Stimulated activated CD4-positive, alpha-beta T cell treated with anti-CD3 and anti-CD28 coated beads, Interleukin-4, amount 100 ng/mL, for 1 hour (primary cell): ENCODE measurements around the gene DNAH9.
"Not testable (repeated sequence)": the region's sequence is repeated elsewhere in the genome, so short reads cannot be mapped to it uniquely, and the experiment has no call there.

Experiments
- DNase-seq: peaks from one replicate; pipeline ENCODE4 v3.0.0-alpha.2; 2020

The DNAH9 gene

DNA sequence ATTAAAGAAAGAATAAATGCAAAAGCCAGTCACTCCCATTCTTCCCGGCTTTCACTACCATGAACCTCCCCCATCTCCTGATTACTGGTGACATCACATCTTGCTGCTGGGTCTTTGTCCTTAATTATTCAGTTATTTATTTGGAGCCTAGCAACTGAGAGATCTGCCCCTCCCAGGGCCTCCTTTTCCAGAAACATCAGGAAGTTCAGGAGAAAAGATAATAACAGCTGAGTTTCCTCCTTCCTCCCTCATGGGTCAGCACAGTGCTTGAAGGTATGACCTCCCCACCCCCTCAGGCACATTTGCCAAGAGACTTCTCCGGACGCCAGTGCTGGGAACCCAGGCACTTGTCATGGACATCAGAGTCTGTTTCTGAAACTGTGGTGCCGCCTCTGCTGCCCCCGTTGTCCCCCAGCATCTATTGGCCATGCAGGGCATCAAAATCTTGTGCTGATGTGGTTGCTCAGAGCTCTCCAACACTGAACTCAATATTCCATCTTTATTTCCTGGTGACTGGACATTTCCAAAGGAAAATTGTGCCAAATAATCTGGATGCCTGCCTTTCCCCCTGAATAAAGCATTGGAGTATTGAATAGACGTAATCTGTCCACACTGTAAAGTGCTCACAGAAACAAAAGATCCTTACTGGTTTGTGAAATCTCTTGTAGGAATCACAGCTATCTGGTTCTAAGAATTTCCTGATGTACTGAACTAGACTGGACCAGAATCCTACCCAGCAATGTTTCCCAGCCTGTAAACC, 327.2 kb downstream of the DNAH9 start:
- DNase-seq, result no peak

DNA sequence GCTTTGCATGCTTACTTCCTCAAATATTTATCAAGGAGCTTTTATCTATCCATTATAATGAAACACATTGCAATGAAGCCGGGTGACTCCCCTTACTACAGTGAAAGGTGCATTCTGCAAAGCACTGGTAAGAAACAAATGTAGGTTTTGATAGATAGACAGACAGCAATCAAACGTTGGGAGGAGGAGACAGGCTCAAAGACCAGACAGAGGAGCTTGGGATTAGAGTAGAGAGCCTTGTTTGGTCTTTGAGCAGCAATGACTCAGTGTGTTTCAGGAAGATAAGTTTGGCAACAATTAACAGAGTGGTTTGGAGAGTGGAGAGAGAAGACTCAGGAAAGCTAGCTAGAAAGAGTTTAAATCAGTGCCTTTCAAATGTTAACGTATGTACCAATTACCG, 330.2 kb downstream of the DNAH9 start:
- no peak for DNase-seq

DNA sequence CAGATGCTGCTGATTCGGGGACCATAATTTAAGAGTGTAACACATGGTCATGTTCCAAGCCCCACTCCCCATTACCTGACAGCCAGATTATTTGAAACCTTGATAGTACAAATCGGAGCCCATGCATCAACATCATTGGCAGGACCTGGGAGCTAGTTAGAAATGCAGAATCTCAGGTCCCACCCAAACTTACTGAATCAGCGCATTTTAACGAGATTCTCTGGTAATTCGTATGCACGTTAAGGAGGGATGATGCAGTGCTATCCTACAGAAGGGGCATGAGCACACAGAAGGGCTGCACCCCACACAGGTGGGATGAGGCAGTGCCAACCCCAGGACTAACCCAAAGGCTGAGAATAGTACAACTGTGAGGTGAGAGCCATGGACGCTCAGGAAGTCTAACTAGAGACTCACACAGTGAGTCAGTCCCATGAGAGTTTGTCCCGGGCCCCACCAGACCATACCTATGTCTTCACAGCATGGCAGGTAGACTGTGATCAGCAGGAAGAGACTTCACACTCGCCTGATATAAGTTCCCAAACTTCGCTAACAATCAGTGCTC, 334.1 kb downstream of the DNAH9 start:
- no peak for DNase-seq

DNA sequence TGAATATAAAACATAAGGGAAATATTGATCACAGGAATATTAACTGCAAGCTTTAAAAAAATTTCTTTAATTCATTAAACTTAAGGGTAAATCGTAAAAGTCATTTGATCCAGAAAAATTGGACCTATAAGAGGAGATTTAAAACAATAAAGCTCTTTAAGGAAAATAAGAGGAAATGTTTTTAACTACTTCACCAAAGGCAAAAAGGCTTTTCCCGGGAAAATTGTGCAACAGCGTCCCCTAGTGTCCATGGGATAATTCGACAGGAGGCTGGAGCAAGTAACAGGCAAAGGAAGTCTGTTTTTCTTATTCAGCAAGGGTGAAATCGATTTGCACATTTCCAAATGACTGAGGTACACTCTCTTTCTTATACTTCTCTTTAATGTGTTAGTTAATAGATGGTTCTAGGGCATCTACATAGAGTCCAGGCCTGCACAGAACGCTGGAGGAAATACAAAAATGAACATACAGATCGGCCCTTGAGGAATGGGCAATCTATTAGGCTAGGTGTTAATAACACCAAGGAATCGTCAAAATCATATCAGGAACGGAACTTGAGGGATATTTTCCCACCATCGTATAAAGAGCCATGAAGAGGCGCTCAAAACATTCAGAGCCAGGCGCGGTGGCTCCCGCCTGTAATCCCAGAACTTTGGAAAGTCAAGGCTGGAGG, 337.6 kb downstream of the DNAH9 start:
- DNase-seq, result no peak

DNA sequence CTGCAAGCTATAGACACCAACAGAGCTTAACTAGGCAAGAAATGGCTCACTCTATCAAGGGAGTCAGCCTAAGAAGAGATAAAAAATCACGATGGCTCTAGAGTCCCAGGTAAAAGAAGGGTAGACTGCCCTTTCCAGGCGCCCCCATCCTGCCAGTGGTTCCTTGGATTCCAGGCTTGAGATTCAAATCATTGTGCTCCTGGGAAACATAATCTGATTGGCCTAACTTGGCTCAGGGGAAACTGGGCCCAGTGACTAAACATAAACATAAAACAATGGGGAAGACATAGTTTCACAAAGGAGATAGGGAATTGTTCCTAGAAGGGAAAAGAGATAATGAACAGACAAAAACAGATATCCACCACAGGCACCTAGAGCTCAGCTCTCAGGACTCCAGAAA, 342.6 kb downstream of the DNAH9 start:
- DNase-seq, result no peak

DNA sequence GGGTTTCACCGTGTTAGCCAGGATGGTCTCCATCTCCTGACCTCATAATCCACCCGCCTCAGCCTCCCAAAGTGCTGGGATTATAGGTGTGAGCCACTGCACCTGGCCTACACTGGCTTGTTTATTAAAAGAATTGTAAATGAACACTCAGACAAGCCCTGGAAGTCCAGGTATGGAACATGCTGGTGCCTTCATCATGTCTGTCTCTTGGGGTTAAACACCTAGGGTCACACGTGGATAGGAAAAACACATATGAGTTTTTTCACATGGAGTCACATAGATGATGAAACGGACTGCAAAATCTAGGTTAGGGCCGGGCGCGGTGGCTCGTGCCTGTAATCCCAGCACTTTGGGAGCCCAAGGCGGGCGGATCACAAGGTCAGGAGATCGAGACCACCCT, 344.8 kb downstream of the DNAH9 start:
- not testable (repeated sequence) for DNase-seq

DNA sequence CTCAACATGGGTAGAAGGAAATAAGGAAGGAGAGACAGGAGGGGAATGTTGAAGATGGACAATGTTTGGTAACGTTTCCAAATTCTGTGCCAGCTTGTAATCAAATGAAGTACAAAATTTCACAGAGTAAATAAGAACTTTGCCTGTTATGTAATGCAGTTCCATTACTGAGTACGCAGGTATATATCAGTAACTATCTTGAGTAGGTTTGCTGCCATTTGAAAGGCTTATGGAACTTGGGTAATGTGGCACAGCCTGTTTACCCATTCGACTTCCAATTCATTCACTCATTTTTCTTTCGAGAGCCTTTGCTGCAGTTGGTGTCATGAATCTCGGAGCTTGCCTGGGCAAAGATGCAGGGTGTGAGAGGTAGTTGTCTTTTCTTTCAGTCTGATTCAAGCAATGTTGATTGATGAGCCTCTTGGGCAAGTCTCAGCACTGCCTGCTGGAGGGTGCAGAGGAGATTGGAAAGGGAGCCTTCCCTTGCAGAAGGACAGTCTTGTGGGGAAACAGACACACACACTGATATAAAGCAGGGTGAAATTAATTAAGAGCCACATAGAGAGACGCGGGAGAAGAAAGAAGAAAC, 345.6 kb downstream of the DNAH9 start:
- no peak for DNase-seq

DNA sequence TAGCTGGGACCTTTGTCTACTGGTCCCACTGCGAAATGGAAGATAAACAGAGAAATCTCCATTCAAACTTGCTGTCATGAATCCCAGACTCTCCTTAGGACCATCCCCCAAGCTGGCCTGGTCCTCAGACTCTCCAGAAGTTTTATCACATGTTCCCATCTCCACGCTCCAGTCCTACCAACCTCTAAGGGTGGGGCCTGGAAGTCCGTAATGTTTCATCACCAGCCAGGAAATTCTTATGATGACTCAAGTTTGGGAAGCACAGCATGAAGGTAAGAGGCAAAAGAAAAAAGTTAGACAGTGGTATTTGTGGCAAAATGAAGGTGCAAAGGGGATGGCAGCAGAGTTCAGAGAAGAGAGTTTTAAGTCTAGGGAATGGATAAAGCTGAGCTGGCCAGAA, 346.3 kb downstream of the DNAH9 start:
- DNase-seq, result no peak

DNA sequence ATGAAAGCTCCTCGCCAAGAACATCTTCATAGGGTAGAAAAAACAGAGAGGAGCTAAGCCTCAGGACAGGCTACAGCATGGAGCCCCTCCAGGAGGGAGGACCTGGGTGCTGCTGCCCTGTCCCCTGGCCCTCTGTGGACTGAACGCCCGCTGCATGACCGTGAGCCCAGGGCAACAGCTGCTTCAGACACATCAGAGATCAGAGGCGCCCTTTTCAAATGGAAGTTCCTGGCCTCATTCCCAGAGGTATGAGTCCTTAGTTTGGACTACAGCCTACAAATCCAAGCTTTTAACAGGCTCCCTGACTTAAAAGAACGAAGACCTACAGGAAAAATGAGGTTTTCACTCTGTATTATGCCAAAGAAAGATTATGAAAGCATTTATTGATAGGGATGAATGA, 350.5 kb downstream of the DNAH9 start:
- DNase-seq, result no peak

DNA sequence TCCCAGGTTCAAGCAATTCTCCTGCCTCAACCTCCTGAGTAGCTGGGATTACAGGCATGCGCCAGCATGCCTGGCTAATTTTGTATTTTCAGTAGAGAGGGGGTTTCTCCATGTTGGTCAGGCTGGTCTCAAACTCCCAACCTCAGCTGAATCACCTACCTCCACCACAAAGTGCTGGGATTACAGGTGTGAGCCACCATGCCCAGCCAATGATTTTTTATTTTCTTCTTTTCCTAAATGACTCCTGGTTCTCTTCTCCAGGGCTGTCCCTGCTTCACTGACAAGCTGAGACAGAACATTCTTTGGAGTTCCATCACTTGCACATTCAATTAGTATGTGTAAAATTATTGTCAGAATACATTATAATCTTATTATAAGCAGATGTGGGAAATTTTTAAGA, 351.3 kb downstream of the DNAH9 start:
- DNase-seq, result not testable (repeated sequence)

DNA sequence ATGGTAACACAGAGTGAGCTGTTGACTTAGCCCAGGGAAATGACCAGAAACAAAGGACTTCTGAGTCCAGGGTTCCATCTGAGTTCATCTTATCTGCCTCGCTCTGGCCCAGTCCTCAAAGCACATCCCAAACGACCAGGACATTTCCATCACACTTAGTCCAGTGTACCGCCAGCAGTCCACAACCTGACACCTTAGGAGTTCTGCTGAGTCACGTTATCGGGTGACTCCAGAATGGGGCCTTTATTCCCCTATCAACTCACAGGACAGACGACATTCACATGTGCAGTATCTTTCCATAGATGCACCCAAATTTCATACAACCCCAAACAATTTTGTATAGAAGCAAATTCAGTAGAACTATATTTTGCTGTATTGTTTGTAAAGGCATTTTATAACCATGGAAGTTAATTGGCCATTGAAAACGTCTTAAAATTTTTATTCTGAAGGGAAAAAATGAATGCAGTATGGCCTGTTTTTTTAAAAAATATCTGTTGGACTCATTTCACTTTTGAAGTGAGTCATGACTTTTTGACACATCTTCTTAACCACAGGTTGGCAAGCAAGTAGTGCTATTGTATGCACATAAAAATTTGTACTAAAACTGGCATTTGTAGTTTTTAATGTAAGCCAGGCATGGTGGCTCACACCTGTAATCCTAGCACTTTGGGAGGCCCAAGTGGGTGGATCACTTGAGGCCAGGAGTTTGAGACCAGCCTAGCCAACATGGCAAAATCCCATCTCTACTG, 352.7 kb downstream of the DNAH9 start:
- DNase-seq, result no peak

DNA sequence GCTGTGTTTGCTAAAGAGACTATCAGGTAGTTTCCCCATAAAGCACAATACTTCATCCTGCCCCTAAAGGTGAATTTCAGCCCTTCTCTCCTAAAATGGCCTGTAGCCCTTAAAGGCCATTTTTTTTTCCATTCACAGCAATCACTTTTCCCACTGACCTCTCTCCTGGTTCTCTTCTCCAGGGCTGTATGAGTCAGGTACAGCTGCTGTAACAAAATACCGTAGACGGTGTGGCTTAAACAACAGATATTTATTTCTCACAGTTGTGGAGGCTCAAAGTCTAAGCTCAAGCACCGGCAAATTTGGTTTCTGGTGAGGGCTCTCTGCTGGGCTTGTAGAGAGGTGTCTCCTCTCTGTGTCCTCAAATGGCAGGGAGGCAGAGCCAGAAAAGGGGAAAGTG, 354.3 kb downstream of the DNAH9 start:
- DNase-seq, result no peak

DNA sequence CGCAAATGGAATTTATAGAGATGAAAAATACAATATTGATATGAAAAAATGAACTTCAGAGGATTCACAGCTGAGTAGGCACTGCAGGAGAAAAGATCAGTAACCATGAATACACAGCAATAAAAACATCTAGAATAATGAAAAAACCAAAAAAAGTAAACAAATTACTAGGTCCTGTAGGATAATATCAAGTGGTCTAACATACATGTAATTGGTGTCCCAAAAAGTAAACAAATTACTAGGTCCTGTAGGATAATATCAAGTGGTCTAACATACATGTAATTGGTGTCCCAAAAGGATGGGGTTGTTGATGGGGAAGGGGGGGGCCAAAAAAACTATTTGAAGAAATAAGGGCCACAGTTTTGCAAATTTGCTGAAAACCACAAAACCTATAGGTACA, 355.7 kb downstream of the DNAH9 start:
- no peak for DNase-seq

DNA sequence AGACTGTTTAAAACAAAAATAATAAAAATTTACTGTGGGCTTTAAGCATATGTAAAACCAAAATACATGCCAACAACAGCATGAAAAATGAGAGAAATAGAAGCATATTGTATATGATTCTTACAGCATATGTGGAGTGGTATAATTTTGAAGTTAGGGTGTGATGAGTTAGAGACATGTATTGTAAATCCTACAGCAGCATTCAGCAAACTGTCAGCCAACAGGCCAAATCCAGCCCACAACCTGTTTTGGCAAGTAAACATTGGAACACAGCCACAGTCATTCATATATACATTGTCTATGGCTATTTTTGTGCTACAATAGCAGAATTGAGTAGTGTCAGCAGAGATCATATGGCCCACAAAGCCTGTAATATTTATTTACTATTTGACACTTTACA, 356.7 kb downstream of the DNAH9 start:
- no peak for DNase-seq

DNA sequence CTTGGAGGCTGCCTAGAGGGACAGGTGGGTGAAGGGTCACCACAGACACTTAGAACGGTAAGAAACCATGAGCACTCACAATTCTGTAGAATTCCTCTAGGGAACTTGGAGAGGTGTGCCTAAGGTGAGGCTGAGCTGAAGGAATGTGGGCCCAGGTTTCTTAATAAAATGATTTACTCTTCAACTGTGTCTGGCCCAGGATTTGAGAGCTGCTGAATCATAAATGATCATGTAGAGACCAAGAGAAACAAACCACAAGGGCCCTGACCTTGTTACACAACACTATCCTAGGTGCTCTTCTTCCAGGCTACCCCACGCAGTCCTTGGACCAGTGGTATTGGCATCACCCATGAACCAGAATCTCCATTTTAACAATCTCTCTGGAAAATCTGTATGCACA, 371.3 kb downstream of the DNAH9 start:
- no peak for DNase-seq

DNA sequence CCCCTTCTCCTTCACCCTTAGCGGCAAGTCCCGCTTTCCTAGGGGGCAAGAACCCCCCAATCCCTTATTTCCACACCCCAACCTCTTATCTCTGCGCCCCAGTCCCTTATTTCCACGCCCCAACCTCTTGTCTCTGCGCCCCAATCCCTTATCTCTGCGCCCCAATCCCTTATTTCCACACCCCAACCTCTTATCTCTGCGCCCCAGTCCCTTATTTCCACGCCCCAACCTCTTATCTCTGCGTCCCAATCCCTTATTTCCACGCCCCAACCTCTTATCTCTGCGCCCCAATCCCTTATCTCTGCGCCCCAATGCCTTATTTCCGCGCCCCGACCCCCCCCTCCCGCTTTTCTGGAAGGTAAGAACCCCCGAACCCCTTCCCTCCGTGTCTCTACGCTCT, 374.5 kb downstream of the DNAH9 start:
- not testable (repeated sequence) for DNase-seq

DNA sequence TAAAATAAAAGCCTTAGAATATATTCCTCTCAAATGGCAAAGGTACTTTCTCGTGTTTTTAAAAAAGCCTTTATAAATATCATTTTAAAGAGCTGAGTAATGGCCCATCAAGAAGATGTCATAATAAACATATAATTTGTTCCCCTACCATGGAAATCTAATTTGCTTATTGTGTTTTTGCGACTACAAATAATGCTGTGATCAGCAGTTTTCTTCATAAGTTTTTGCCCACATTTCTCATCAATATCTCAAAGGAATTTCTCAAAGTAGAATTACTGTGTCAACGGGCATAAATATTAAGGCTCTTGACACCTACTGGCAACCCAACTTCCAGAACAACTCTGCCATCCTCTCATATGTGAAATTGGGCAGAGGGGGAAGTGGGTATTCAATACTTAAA, 381.5 kb downstream of the DNAH9 start:
- DNase-seq, result no peak

DNA sequence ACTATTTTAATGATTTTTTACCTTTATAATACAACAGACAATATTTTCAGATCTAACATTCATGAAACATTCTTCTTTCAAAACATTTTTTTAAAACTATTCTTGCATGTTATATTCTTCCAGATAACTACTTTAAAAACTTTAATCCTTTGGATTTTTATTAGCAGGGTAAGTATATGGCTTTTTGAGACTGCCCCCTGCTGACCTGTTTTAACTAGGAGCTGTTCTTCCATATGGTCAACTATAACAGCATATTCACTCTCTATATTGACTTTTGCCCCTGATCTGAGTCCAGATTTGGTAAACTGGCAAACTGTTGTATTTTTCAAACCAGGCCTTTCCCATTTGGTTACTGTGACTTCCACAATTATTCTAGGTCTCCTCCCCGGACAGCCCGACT, 382.5 kb downstream of the DNAH9 start:
- DNase-seq, result no peak

DNA sequence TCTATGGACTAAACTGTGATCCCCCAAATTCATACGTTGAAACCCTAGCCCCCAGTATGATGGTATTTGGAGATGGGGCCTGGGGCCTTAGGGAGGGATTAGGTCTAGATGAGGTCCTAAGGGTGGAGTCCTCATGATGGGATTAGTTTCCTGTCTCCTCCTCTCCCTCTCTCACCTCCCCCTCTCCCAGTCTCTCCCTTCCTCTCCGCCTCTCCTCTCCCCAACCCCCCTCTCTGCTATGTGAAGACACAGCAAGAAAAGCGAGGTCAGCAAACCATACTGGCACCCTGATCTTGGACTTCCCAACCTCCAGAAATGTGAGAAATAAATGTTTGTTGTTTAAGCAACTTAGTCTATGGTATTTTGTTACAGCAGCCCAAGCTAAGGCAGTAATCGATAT, 383.6 kb downstream of the DNAH9 start:
- DNase-seq, result no peak

DNA sequence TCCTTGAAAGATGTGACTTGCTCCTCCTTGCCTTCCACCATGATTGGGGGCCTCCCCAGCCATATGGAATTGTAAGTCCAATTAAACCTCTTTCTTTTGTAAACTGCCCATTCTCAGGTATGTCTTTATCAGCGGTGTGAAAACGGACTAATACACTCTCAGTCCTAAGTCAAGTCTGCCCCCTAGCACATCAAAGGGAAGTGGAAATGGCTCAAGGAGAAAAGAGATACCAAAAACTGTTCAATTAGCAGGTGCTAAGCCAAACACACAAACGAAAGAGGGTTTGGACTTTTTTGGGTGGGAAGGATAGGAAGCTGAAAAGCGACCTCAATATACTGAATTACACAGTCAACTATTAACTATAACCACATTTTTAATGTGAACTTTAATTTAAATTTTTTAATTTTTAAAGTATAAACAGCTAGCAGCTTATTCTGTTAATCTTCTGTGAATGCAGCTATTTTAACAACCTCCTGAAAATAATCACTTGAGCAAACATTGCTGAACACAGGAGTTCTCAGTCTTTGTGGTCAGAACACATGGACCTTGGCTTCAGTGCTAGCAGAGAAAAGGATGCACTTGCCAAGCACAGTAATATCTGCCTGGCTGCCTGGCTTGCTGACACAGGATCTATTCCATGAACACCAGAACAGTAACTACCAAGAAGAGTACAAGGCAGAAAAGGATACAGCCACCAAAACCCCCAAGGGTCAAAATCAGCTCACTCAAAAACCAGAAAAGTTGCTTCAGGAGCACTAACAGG, 388.1 kb downstream of the DNAH9 start:
- DNase-seq, result no peak

DNA sequence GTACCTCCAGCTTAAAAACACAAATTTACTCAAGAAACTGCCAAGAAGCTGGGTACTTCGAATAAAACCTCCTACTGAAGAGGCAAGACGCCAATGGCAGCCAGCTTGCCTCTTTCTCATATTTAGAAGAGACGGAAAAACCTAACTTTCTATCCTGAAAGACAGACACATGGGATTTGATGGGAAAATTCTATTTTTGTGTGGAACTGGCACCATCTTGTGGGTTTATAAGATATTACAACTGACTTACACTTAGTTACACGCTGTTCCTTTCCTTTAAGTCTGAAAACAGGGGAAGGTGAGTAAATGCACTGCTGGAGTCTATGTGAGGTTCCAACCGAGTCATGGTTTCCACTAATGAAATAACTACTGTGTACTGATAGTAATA, 388.7 kb downstream of the DNAH9 start:
- DNase-seq, result no peak

DNA sequence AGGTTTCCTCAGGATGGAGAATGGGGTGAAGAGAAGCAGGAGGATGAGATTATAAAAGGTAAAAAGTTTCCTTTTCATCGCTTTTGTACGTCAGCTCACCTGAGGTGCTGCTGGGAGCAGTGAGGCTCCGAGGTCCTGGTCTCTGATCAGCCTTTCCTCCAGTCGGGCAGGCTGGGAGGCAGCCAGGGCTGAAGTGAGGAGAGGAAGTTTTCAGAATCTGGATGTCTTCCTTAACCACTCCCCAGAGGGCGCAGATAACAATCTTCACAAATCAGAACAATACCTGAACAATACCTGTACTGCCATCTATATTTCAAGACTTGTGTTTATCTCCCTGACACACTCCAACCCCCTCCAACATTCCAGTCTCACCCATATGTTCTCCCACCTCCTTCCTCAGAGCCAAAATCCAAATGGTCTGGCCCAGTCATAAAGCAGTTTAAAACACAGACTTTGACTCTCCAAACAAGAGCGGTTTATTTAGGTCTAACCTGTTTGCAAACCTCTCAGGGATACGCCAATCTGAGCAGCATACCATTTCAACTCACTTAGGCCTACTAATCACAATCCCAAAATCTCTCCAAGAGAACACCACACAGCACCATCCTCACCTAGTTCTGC, 392.2 kb downstream of the DNAH9 start:
- DNase-seq, result no peak
